ENCODE measurements around the gene NEDD4.

GRCh38 chr15:56028430-56028829 is 35.0 kb upstream of the NEDD4 start:
- TF ChIP-seq EZH2 (IDR thresholded peaks at IDR 0.05; ENCODE audit: insufficient read depth, poor library complexity, severe bottlenecking) (no peak), EZH2phosphoT487 (IDR thresholded peaks at IDR 0.05; ENCODE audit: insufficient read depth, low read depth) (no peak)

Measured in GM23248 (cell line).